Fibroblast of lung (primary cell): ENCODE data around the gene GNAZ.

Experiments used
- CTCF ChIP-seq, 2 donors: IDR thresholded peaks in 1 of 2; conservative IDR thresholded peaks in 1 of 2; 1 replicate in 1 of 2; 2 replicates in 1 of 2; pipeline ENCODE4 v1.5.1; 2011 to 2012; ENCODE audit warnings: low read length in 2 of 2, control low read depth in 1 of 2, inconsistent platforms in 1 of 2, low read depth in 1 of 2, mild to moderate bottlenecking in 1 of 2
- EZH2 ChIP-seq: IDR thresholded peaks from 2 replicates; pipeline ENCODE4 v1.5.1; 2012; ENCODE audit warnings: low read length, control low read depth, mild to moderate bottlenecking; ENCODE audit errors: missing control alignments

- TF ChIP-seq CTCF (conservative IDR thresholded peaks at IDR 0.05 in 1 of 2, IDR thresholded peaks at IDR 0.05 in 1 of 2; ENCODE audit: low read depth in 1 of 2, low read length in 2 of 2) (no peak), EZH2 (no peak)
Measured at GRCh38 chr22:23137905-23138561, 67.7 kb downstream of the GNAZ start.
